Measurements from ENCODE around the gene CD55. TPM values are rescaled to one million over a fixed set of nuclear protein-coding genes. Genes with fewer than 3 reads are reported as not detected.

CD55 gene
- polyA plus RNA-seq, 2 donors, result 48.6 to 118 TPM

- H3K27me3 ChIP-seq (ENCODE audit: control insufficient read depth in 1 of 2, insufficient read depth in 2 of 2, low read length in 2 of 2), result no peaks in the 10 kb centered on the region
- no peaks in the 10 kb centered on the region for H3K4me1 ChIP-seq (ENCODE audit: control insufficient read depth in 2 of 2, insufficient read depth in 2 of 2, low read length in 1 of 2)
- H3K4me3 ChIP-seq (ENCODE audit: low read depth in 1 of 2, low read length in 2 of 2), result no peak overlapping the region
- no peaks in the 10 kb centered on the region for H3K36me3 ChIP-seq (ENCODE audit: control insufficient read depth in 2 of 2, insufficient read depth in 2 of 2, low read length in 1 of 2)
- no peaks in the 10 kb centered on the region for H3K9me3 ChIP-seq (ENCODE audit: control insufficient read depth in 2 of 2, insufficient read depth in 1 of 2, low read depth in 1 of 2, low read length in 1 of 2)
- 59 to 65% methylated on average over 8 of the region's 8 CpGs for WGBS, 2 donors
- no peak overlapping the region for H3K27ac ChIP-seq (ENCODE audit: low read depth in 2 of 2, low read length in 1 of 2)
These were observed 16.6 kb upstream of the CD55 start for GRCh38 chr1:207304710-207305488.

DNA sequence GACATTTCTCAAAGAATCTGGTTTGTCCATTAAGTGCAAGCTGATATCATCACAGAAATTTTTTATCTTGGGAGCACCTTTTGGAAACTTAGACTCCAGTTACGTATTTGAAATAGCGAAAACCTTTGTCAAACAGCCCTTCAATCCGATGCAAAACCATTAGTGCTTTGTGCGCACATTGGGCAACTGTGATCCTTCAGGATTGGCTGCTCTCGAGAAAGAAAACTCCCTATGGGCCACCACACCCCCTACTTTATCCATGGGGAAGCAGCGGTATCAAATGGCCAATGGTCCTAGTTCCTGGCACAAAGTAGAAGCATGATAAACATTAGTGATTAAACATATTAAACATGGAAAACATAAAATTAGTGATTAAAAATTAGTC is 16.0 kb upstream of the CD55 start:
- H3K4me1 ChIP-seq (ENCODE audit: control insufficient read depth in 2 of 2, insufficient read depth in 2 of 2, low read length in 1 of 2), result no peaks in the 10 kb centered on the region
- no peak overlapping the region for H3K27ac ChIP-seq (ENCODE audit: low read depth in 2 of 2, low read length in 1 of 2)
- no peaks in the 10 kb centered on the region for H3K36me3 ChIP-seq (ENCODE audit: control insufficient read depth in 2 of 2, insufficient read depth in 2 of 2, low read length in 1 of 2)
- no peaks in the 10 kb centered on the region for H3K27me3 ChIP-seq (ENCODE audit: control insufficient read depth in 1 of 2, insufficient read depth in 2 of 2, low read length in 2 of 2)
- no peaks in the 10 kb centered on the region for H3K9me3 ChIP-seq (ENCODE audit: control insufficient read depth in 2 of 2, insufficient read depth in 1 of 2, low read depth in 1 of 2, low read length in 1 of 2)
- 77 to 80% methylated on average over 6 of the region's 6 CpGs for WGBS, 2 donors
- H3K4me3 ChIP-seq (ENCODE audit: low read depth in 1 of 2, low read length in 2 of 2), result no peak overlapping the region

GRCh38 chr1:207306023-207306422 is 15.5 kb upstream of the CD55 start:
- H3K4me3 ChIP-seq (ENCODE audit: low read depth in 1 of 2, low read length in 2 of 2), result no peak overlapping the region
- WGBS, 2 donors, result 75 to 88% methylated on average over 1 of the region's 1 CpG

DNA sequence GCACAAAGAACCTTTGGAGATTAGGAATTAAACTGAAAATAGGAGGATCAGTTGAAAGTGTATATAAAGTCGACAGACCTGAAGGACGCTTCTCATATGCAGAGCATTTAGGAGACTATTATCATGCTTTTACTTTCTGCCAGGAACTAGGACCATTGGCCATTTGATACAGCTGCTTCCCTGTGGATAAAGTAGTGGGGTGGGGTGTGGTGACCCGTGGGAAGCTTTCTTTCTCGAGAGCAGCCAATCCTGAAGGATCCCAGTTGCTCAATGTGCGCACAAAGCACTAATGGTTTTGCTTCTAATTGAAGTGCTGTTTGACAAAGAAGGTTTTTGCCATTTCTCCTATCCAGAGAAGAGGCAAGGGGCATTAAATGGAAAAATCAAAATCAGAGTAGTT is 14.9 kb upstream of the CD55 start:
- WGBS, 2 donors, result 77 to 81% methylated on average over 5 of the region's 5 CpGs
- Histone ChIP-seq H3K27me3 (ENCODE audit: control insufficient read depth in 1 of 2, insufficient read depth in 2 of 2, low read length in 2 of 2) (no peaks in the 10 kb centered on the region), H3K27ac (ENCODE audit: low read depth in 2 of 2, low read length in 1 of 2) (no peak overlapping the region), H3K36me3 (ENCODE audit: control insufficient read depth in 2 of 2, insufficient read depth in 2 of 2, low read length in 1 of 2) (no peaks in the 10 kb centered on the region), H3K4me3 (ENCODE audit: low read depth in 1 of 2, low read length in 2 of 2) (no peak overlapping the region), H3K9me3 (ENCODE audit: control insufficient read depth in 2 of 2, insufficient read depth in 1 of 2, low read depth in 1 of 2, low read length in 1 of 2) (no peaks in the 10 kb centered on the region), H3K4me1 (ENCODE audit: control insufficient read depth in 2 of 2, insufficient read depth in 2 of 2, low read length in 1 of 2) (no peaks in the 10 kb centered on the region)

More at GRCh38 chr1:207306023-207306422, 15.5 kb upstream of the CD55 start:
- Histone ChIP-seq H3K27me3 (ENCODE audit: control insufficient read depth in 1 of 2, insufficient read depth in 2 of 2, low read length in 2 of 2) (no peaks in the 10 kb centered on the region), H3K4me1 (ENCODE audit: control insufficient read depth in 2 of 2, insufficient read depth in 2 of 2, low read length in 1 of 2) (no peaks in the 10 kb centered on the region), H3K27ac (ENCODE audit: low read depth in 2 of 2, low read length in 1 of 2) (no peak overlapping the region), H3K9me3 (ENCODE audit: control insufficient read depth in 2 of 2, insufficient read depth in 1 of 2, low read depth in 1 of 2, low read length in 1 of 2) (no peaks in the 10 kb centered on the region), H3K36me3 (ENCODE audit: control insufficient read depth in 2 of 2, insufficient read depth in 2 of 2, low read length in 1 of 2) (no peaks in the 10 kb centered on the region)

DNA sequence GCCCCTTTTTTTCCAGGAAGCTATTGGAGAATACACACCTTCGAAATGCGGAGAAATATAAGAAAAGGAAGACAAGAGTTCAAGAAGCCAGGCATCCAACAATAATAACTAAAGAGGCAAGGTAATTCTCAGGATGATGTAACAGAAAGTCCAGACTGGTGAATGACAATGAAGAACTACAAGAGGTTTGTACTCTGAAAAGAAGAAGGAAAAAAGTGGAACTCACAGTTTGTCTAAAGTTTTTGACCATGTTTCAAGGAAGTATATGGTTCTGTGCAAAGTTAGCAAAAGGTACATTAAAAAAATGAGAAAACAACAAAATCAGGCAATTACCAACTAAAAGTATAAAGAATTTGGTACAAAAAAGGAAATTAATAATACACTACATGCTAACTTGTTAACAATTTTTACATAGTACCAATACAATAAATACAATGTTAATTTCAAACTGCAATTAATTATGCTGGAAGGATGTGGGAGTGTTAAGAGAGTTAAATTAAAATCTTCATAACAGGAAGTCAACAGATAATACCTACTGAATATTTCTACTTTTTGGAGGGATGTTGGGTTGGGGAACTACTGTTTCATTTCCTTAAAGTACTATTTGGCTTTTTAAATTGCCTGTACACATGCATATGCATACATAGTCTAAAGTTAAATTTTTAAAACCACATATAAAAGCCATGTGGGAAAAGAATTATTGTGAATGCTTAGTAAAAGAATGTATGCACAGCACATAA is 12.9 kb upstream of the CD55 start:
- Histone ChIP-seq H3K4me1 (ENCODE audit: control insufficient read depth in 2 of 2, insufficient read depth in 2 of 2, low read length in 1 of 2) (no peaks in the 10 kb centered on the region), H3K27ac (ENCODE audit: low read depth in 2 of 2, low read length in 1 of 2) (no peak overlapping the region), H3K9me3 (ENCODE audit: control insufficient read depth in 2 of 2, insufficient read depth in 1 of 2, low read depth in 1 of 2, low read length in 1 of 2) (no peaks in the 10 kb centered on the region), H3K4me3 (ENCODE audit: low read depth in 1 of 2, low read length in 2 of 2) (no peak overlapping the region), H3K27me3 (ENCODE audit: control insufficient read depth in 1 of 2, insufficient read depth in 2 of 2, low read length in 2 of 2) (no peaks in the 10 kb centered on the region), H3K36me3 (ENCODE audit: control insufficient read depth in 2 of 2, insufficient read depth in 2 of 2, low read length in 1 of 2) (no peaks in the 10 kb centered on the region)
- 91 to 99% methylated on average over 2 of the region's 2 CpGs for WGBS, 2 donors

GRCh38 chr1:207309745-207310273 is 11.7 kb upstream of the CD55 start:
- 26 to 32% methylated on average over 4 of the region's 4 CpGs for WGBS, 2 donors
- Histone ChIP-seq H3K27me3 (ENCODE audit: control insufficient read depth in 1 of 2, insufficient read depth in 2 of 2, low read length in 2 of 2) (no peaks in the 10 kb centered on the region), H3K4me3 (ENCODE audit: low read depth in 1 of 2, low read length in 2 of 2) (no peak overlapping the region), H3K27ac (ENCODE audit: low read depth in 2 of 2, low read length in 1 of 2) (peak overlapping the region in 1 of 2 donors; percentile 49), H3K9me3 (ENCODE audit: control insufficient read depth in 2 of 2, insufficient read depth in 1 of 2, low read depth in 1 of 2, low read length in 1 of 2) (no peaks in the 10 kb centered on the region), H3K4me1 (ENCODE audit: control insufficient read depth in 2 of 2, insufficient read depth in 2 of 2, low read length in 1 of 2) (no peaks in the 10 kb centered on the region), H3K36me3 (ENCODE audit: control insufficient read depth in 2 of 2, insufficient read depth in 2 of 2, low read length in 1 of 2) (no peaks in the 10 kb centered on the region)

DNA sequence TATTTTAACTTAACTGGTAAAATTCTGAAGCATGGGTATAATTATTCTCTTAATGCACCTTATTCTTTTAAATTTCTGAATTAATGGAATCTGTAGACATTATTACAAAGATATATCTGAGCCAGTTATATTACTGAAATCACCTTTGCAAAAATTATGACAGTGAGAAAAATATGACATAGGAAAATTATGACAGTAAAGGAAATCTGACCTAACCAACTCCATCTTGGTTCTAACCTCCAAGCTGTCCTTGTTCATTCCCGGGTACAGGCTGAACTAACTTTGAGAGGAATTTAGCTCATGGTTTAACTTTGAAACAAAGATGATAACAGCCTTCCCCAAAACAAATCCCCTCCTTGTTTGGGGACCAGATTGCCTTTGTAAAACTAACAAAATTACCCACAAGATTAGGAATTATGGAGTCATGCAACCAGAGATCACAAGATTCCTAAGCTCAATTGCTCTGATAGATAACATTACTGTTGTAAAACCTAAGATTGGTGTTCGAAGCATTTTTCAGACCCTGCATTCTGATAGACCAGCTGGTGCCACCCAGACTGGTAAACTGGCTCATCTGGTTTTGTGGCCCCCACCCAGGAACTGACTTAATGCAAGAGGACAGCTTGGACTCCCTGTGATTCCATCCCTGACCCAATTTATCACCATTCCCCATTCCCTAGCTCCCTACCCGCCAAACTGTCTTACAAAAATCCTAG is 9.4 kb upstream of the CD55 start:
- H3K27ac ChIP-seq (ENCODE audit: low read depth in 2 of 2, low read length in 1 of 2), result no peak overlapping the region
- no peaks in the 10 kb centered on the region for H3K27me3 ChIP-seq (ENCODE audit: control insufficient read depth in 1 of 2, insufficient read depth in 2 of 2, low read length in 2 of 2)
- no peak overlapping the region for H3K4me3 ChIP-seq (ENCODE audit: low read depth in 1 of 2, low read length in 2 of 2)
- no peaks in the 10 kb centered on the region for H3K36me3 ChIP-seq (ENCODE audit: control insufficient read depth in 2 of 2, insufficient read depth in 2 of 2, low read length in 1 of 2)
- WGBS, 2 donors, result 78 to 92% methylated on average over 3 of the region's 3 CpGs
- H3K9me3 ChIP-seq (ENCODE audit: control insufficient read depth in 2 of 2, insufficient read depth in 1 of 2, low read depth in 1 of 2, low read length in 1 of 2), result no peaks in the 10 kb centered on the region
- peaks cover 0 to 6% of the 10 kb centered on the region in 2 donors for H3K4me1 ChIP-seq (ENCODE audit: control insufficient read depth in 2 of 2, insufficient read depth in 2 of 2, low read length in 1 of 2)

DNA sequence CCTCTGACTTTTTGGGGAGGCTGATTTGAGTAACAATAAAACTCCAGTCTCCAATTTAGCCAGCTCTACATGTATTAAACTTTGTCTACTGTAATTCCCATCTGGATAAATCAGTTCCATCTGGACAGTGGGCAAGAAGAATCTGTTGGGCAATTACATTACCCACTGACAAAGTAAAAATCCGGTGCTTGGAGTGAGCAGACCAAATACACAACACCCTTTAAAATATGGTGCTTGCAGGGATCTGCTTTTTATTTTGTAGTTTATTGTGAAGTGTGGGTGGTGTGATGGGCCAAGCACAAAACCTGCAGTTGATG is 8.9 kb upstream of the CD55 start:
- Histone ChIP-seq H3K27ac (ENCODE audit: low read depth in 2 of 2, low read length in 1 of 2) (no peak overlapping the region), H3K4me1 (ENCODE audit: control insufficient read depth in 2 of 2, insufficient read depth in 2 of 2, low read length in 1 of 2) (peaks cover 0 to 6% of the 10 kb centered on the region in 2 donors), H3K4me3 (ENCODE audit: low read depth in 1 of 2, low read length in 2 of 2) (no peak overlapping the region), H3K9me3 (ENCODE audit: control insufficient read depth in 2 of 2, insufficient read depth in 1 of 2, low read depth in 1 of 2, low read length in 1 of 2) (no peaks in the 10 kb centered on the region), H3K36me3 (ENCODE audit: control insufficient read depth in 2 of 2, insufficient read depth in 2 of 2, low read length in 1 of 2) (no peaks in the 10 kb centered on the region), H3K27me3 (ENCODE audit: control insufficient read depth in 1 of 2, insufficient read depth in 2 of 2, low read length in 2 of 2) (no peaks in the 10 kb centered on the region)
- WGBS, 2 donors, result 84 to 94% methylated on average over 1 of the region's 1 CpG

- Histone ChIP-seq H3K27ac (ENCODE audit: low read depth in 2 of 2, low read length in 1 of 2) (no peak overlapping the region), H3K9me3 (ENCODE audit: control insufficient read depth in 2 of 2, insufficient read depth in 1 of 2, low read depth in 1 of 2, low read length in 1 of 2) (no peaks in the 10 kb centered on the region), H3K4me1 (ENCODE audit: control insufficient read depth in 2 of 2, insufficient read depth in 2 of 2, low read length in 1 of 2) (peaks cover 0 to 6% of the 10 kb centered on the region in 2 donors)
These were observed 8.3 kb upstream of the CD55 start for GRCh38 chr1:207313131-207313530.

More at GRCh38 chr1:207313131-207313530, 8.3 kb upstream of the CD55 start:
- Histone ChIP-seq H3K27me3 (ENCODE audit: control insufficient read depth in 1 of 2, insufficient read depth in 2 of 2, low read length in 2 of 2) (no peaks in the 10 kb centered on the region), H3K4me3 (ENCODE audit: low read depth in 1 of 2, low read length in 2 of 2) (no peak overlapping the region), H3K36me3 (ENCODE audit: control insufficient read depth in 2 of 2, insufficient read depth in 2 of 2, low read length in 1 of 2) (no peaks in the 10 kb centered on the region)

All from esophagus (tissue), 2 donors.